Neural cell (in vitro differentiated cells): ENCODE data around the gene ZNF587B.
"Not testable (repeated sequence)": the region's sequence is repeated elsewhere in the genome, so short reads cannot be mapped to it uniquely, and the experiment has no call there.

Experiments
- EP300 ChIP-seq: fragments of 450-650 bp; conservative IDR thresholded peaks from 2 replicates; pipeline ENCODE4 v1.6.1; 2014; ENCODE audit warnings: antibody characterized with exemption, mild to moderate bottlenecking, moderate library complexity; ENCODE audit not compliant: poor library complexity, severe bottlenecking
- TF ChIP-seq, protein P1 (sequence below): fragments of 450-650 bp; IDR thresholded peaks from 2 replicates; pipeline ENCODE4 v1.5.1; 2014; ENCODE audit warnings: antibody characterized with exemption, mild to moderate bottlenecking, moderate library complexity; ENCODE audit not compliant: poor library complexity, severe bottlenecking
- TF ChIP-seq, protein P2 (sequence below): IDR thresholded peaks from 2 replicates; pipeline ENCODE4 v1.6.1; 2012; ENCODE audit warnings: borderline replicate concordance

DNA sequence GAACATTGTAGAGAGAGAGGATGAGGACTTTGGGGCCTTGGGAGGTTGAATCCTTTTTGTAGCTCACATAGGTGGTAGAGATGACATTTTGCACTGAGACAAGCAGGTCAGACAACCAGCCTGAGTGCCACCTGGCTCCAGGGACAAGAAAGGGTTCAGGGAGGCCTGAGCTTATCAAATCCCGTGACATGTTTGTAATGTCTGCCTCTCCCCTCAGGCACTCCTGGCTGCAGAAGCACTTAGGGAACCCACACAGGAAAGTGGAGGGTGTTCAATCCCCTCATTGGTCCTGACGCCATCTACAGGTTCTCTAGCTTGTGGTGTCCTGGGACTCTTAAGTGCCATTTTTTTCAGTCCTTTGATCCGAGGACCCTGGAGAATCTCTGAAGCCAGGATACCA lies 9.0 kb upstream of the ZNF587B start:
- TF ChIP-seq, protein P1, sequence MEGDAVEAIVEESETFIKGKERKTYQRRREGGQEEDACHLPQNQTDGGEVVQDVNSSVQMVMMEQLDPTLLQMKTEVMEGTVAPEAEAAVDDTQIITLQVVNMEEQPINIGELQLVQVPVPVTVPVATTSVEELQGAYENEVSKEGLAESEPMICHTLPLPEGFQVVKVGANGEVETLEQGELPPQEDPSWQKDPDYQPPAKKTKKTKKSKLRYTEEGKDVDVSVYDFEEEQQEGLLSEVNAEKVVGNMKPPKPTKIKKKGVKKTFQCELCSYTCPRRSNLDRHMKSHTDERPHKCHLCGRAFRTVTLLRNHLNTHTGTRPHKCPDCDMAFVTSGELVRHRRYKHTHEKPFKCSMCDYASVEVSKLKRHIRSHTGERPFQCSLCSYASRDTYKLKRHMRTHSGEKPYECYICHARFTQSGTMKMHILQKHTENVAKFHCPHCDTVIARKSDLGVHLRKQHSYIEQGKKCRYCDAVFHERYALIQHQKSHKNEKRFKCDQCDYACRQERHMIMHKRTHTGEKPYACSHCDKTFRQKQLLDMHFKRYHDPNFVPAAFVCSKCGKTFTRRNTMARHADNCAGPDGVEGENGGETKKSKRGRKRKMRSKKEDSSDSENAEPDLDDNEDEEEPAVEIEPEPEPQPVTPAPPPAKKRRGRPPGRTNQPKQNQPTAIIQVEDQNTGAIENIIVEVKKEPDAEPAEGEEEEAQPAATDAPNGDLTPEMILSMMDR = not testable (repeated sequence)
- TF ChIP-seq, protein P2, sequence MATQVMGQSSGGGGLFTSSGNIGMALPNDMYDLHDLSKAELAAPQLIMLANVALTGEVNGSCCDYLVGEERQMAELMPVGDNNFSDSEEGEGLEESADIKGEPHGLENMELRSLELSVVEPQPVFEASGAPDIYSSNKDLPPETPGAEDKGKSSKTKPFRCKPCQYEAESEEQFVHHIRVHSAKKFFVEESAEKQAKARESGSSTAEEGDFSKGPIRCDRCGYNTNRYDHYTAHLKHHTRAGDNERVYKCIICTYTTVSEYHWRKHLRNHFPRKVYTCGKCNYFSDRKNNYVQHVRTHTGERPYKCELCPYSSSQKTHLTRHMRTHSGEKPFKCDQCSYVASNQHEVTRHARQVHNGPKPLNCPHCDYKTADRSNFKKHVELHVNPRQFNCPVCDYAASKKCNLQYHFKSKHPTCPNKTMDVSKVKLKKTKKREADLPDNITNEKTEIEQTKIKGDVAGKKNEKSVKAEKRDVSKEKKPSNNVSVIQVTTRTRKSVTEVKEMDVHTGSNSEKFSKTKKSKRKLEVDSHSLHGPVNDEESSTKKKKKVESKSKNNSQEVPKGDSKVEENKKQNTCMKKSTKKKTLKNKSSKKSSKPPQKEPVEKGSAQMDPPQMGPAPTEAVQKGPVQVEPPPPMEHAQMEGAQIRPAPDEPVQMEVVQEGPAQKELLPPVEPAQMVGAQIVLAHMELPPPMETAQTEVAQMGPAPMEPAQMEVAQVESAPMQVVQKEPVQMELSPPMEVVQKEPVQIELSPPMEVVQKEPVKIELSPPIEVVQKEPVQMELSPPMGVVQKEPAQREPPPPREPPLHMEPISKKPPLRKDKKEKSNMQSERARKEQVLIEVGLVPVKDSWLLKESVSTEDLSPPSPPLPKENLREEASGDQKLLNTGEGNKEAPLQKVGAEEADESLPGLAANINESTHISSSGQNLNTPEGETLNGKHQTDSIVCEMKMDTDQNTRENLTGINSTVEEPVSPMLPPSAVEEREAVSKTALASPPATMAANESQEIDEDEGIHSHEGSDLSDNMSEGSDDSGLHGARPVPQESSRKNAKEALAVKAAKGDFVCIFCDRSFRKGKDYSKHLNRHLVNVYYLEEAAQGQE = not testable (repeated sequence)
- TF ChIP-seq EP300 = not testable (repeated sequence)
